SK-N-DZ (cell line): Measurements from ENCODE around the gene SRSF9.
"Not testable (repeated sequence)": the region's sequence is repeated elsewhere in the genome, so short reads cannot be mapped to it uniquely, and the experiment has no call there.

ENCODE experiments used
- DNase-seq: peaks from one replicate; pipeline ENCODE4 v3.0.0-alpha.2; 2015; ENCODE audit warnings: low spot score

The SRSF9 gene

GRCh38 chr12:120453060-120453750, 16.3 kb downstream of the SRSF9 start:
- no peak for DNase-seq

- DNase-seq = not testable (repeated sequence)
These were observed 17.0 kb downstream of the SRSF9 start for GRCh38 chr12:120452524-120452923.

- DNase-seq = no peak
These were observed 21.6 kb downstream of the SRSF9 start for GRCh38 chr12:120447992-120448391.

- not testable (repeated sequence) for DNase-seq
These were observed 22.7 kb downstream of the SRSF9 start for GRCh38 chr12:120446844-120447178.

- DNase-seq = peak; percentile 84
These were observed 23.4 kb downstream of the SRSF9 start, which contains the start of the genes GATC and TRIAP1 for GRCh38 chr12:120445911-120446843. Gene GATC, plus strand, starts transcription at chr12:120446444. Its CDS starts 37 bp downstream, at chr12:120446481. Gene TRIAP1, minus strand, starts transcription at chr12:120446384. Its CDS starts 12 bp downstream, at chr12:120446372.

- no peak for DNase-seq
These were observed 24.9 kb downstream of the SRSF9 start for GRCh38 chr12:120444676-120445075.

- peak; percentile 65 for DNase-seq
These were observed 29.8 kb downstream of the SRSF9 start for GRCh38 chr12:120439646-120440247.

- DNase-seq = no peak
These were observed 30.9 kb downstream of the SRSF9 start for GRCh38 chr12:120438495-120439198.

- peak; percentile 100 for DNase-seq
These were observed 31.6 kb downstream of the SRSF9 start, which contains the start of gene COX6A1 for GRCh38 chr12:120437735-120438494. Gene COX6A1, plus strand, starts transcription at chr12:120438113. Its CDS starts 14 bp downstream, at chr12:120438127.

- no peak for DNase-seq
These were observed 36.6 kb downstream of the SRSF9 start for GRCh38 chr12:120432772-120433525.

- DNase-seq = no peak
These were observed 40.2 kb downstream of the SRSF9 start for GRCh38 chr12:120429368-120429767.

- no peak for DNase-seq
These were observed 40.8 kb downstream of the SRSF9 start for GRCh38 chr12:120428597-120429229.

GRCh38 chr12:120425797-120426196, 43.8 kb downstream of the SRSF9 start:
- no peak for DNase-seq

- DNase-seq = no peak
These were observed 46.6 kb downstream of the SRSF9 start for GRCh38 chr12:120422892-120423456.

GRCh38 chr12:120421701-120422100, 47.8 kb downstream of the SRSF9 start:
- DNase-seq = no peak

- DNase-seq = no peak
These were observed 51.5 kb downstream of the SRSF9 start for GRCh38 chr12:120417917-120418580.

GRCh38 chr12:120416490-120417216, 52.9 kb downstream of the SRSF9 start:
- no peak for DNase-seq
